ENCODE results near the gene ELMO2.

ELMO2 gene

GRCh38 chr20:46434597-46434996 is 28.2 kb upstream of the ELMO2 start:
- no peaks in the 10 kb centered on the region for H3K4me1 ChIP-seq (ENCODE audit: control insufficient read depth, low read length)
- H3K4me2 ChIP-seq (ENCODE audit: low read length), result no peak overlapping the region
- TF ChIP-seq, protein P1, sequence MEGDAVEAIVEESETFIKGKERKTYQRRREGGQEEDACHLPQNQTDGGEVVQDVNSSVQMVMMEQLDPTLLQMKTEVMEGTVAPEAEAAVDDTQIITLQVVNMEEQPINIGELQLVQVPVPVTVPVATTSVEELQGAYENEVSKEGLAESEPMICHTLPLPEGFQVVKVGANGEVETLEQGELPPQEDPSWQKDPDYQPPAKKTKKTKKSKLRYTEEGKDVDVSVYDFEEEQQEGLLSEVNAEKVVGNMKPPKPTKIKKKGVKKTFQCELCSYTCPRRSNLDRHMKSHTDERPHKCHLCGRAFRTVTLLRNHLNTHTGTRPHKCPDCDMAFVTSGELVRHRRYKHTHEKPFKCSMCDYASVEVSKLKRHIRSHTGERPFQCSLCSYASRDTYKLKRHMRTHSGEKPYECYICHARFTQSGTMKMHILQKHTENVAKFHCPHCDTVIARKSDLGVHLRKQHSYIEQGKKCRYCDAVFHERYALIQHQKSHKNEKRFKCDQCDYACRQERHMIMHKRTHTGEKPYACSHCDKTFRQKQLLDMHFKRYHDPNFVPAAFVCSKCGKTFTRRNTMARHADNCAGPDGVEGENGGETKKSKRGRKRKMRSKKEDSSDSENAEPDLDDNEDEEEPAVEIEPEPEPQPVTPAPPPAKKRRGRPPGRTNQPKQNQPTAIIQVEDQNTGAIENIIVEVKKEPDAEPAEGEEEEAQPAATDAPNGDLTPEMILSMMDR (IDR thresholded peaks at IDR 0.05; ENCODE audit: low read depth, low read length, poor library complexity, severe bottlenecking), result no peak
- TF ChIP-seq EZH2phosphoT487 (IDR thresholded peaks at IDR 0.05; ENCODE audit: borderline replicate concordance, low read length), result no peak
- no peaks in the 10 kb centered on the region for H3F3A ChIP-seq (ENCODE audit: control insufficient read depth, insufficient read depth)
- H3K27me3 ChIP-seq (ENCODE audit: control insufficient read depth, low read length), result peaks cover 15% of the 10 kb centered on the region
- H3K27ac ChIP-seq (ENCODE audit: low read depth, low read length), result no peak overlapping the region
- H3K9me3 ChIP-seq (ENCODE audit: control insufficient read depth, insufficient read depth, low read length), result no peaks in the 10 kb centered on the region
- no peaks in the 10 kb centered on the region for H3K9me2 ChIP-seq (replicated peaks; ENCODE audit: control insufficient read depth, low read length)
- H3K4me3 ChIP-seq (ENCODE audit: low read length), result no peak overlapping the region
- no peaks in the 10 kb centered on the region for H3K36me3 ChIP-seq (ENCODE audit: control insufficient read depth, low read length)
- no peaks in the 10 kb centered on the region for H3K79me2 ChIP-seq (ENCODE audit: control insufficient read depth, low read length)
- H4K20me1 ChIP-seq (ENCODE audit: control insufficient read depth, insufficient read depth, low read depth, low read length), result no peaks in the 10 kb centered on the region

DNA sequence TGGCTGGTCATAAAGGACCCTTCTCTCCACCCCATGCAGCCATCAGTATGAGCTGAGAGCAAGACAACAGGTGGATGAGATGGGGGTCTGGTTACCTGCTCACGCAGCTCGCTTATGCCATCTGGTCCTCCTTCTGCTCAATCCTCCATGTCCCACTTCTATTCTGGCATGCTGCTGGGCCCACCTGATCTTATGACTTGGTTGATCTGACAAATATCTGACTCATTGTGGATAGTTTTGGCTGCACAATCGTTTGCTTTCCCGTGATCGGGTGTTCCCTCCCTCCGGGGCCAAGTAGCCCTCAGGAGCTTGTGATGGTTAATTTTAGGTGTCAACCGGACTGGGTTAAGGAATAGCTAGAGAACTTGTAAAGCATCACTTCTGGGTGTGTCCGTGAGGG is 26.6 kb upstream of the ELMO2 start:
- Histone ChIP-seq H3K36me3 (ENCODE audit: control insufficient read depth, low read length) (no peaks in the 10 kb centered on the region), H3K4me1 (ENCODE audit: control insufficient read depth, low read length) (no peaks in the 10 kb centered on the region), H3K9me3 (ENCODE audit: control insufficient read depth, insufficient read depth, low read length) (no peaks in the 10 kb centered on the region), H4K20me1 (ENCODE audit: control insufficient read depth, insufficient read depth, low read depth, low read length) (no peaks in the 10 kb centered on the region), H3K4me3 (ENCODE audit: low read length) (no peak overlapping the region), H3K9me2 (replicated peaks; ENCODE audit: control insufficient read depth, low read length) (no peaks in the 10 kb centered on the region), H3K4me2 (ENCODE audit: low read length) (no peak overlapping the region), H3K27me3 (ENCODE audit: control insufficient read depth, low read length) (peaks cover 22% of the 10 kb centered on the region), H3K79me2 (ENCODE audit: control insufficient read depth, low read length) (no peaks in the 10 kb centered on the region), H3F3A (ENCODE audit: control insufficient read depth, insufficient read depth) (no peaks in the 10 kb centered on the region), H3K27ac (ENCODE audit: low read depth, low read length) (no peak overlapping the region)
- no peak for TF ChIP-seq EZH2phosphoT487 (IDR thresholded peaks at IDR 0.05; ENCODE audit: borderline replicate concordance, low read length)
- TF ChIP-seq, protein P1 (IDR thresholded peaks at IDR 0.05; ENCODE audit: low read depth, low read length, poor library complexity, severe bottlenecking), result no peak

DNA sequence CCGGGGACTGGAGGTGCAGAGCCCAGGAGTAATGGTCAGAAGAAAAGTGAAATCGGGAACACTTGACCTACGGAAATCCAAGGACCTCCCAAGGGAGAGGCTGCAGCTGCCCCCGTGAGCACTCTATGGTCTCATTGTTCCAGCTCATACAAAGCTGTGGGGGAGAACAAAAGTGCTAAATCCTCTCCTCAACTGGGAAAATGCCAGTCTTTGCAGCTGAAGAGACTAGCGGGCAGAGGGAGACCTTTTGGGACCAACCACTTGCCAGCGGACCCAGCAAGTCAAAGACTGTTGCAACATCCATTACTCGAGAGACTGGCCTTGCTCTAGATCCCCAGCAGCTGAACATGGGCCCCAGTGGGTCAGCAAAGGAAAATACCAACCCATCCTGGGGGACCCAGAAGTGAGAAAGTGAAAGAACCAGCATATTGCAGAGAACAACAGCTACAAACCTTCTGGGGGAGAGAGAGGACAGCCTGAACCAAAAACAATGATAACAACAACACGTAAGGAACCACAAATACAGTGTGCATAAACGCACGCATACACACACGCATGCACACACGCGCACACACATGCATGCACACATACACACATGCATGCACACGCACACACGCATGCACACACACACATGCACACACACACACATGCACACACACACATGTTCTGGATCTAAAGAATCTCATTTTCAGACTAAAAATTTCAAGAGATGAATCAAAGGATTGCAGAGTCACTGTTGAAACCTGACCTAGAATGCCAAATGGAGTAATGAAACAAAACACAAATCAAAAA is 24.7 kb upstream of the ELMO2 start:
- H3K9me2 ChIP-seq (replicated peaks; ENCODE audit: control insufficient read depth, low read length), result no peaks in the 10 kb centered on the region
- H3K9me3 ChIP-seq (ENCODE audit: control insufficient read depth, insufficient read depth, low read length), result no peaks in the 10 kb centered on the region
- no peaks in the 10 kb centered on the region for H3K4me1 ChIP-seq (ENCODE audit: control insufficient read depth, low read length)
- no peak overlapping the region for H3K4me3 ChIP-seq (ENCODE audit: low read length)
- no peaks in the 10 kb centered on the region for H3K79me2 ChIP-seq (ENCODE audit: control insufficient read depth, low read length)
- TF ChIP-seq, protein P1 (IDR thresholded peaks at IDR 0.05; ENCODE audit: low read depth, low read length, poor library complexity, severe bottlenecking), result no peak
- TF ChIP-seq EZH2phosphoT487 (IDR thresholded peaks at IDR 0.05; ENCODE audit: borderline replicate concordance, low read length), result no peak
- no peaks in the 10 kb centered on the region for H3F3A ChIP-seq (ENCODE audit: control insufficient read depth, insufficient read depth)
- no peaks in the 10 kb centered on the region for H3K36me3 ChIP-seq (ENCODE audit: control insufficient read depth, low read length)
- H3K27ac ChIP-seq (ENCODE audit: low read depth, low read length), result no peak overlapping the region
- H3K27me3 ChIP-seq (ENCODE audit: control insufficient read depth, low read length), result peaks cover 38% of the 10 kb centered on the region
- no peaks in the 10 kb centered on the region for H4K20me1 ChIP-seq (ENCODE audit: control insufficient read depth, insufficient read depth, low read depth, low read length)
- H3K4me2 ChIP-seq (ENCODE audit: low read length), result no peak overlapping the region
